Smooth muscle cell (in vitro differentiated cells): Measurements from ENCODE around the gene ZDHHC1. TPM values are rescaled to one million over a fixed set of nuclear protein-coding genes. Genes with fewer than 3 reads are reported as not detected.

Source experiments
- DNase-seq: peaks from one replicate; lab custom pipeline; 2025; ENCODE audit not compliant: unreplicated experiment; lab: John Stamatoyannopoulos, UW
- H2AFZ ChIP-seq: fragments of 200-600 bp; sonication (generic); 2 replicates; pipeline ENCODE4 v1.6.0; 2016; ENCODE audit warnings: antibody characterized with exemption, low read depth, mild to moderate bottlenecking
- H3F3A ChIP-seq: fragments of 200-600 bp; sonication (generic); 2 replicates; pipeline ENCODE4 v1.6.0; 2017; ENCODE audit warnings: antibody characterized with exemption, low read depth
- H3K27ac ChIP-seq: fragments of 200-600 bp; sonication (generic); 2 replicates; pipeline ENCODE4 v1.5.1; 2016; ENCODE audit warnings: low read depth, mild to moderate bottlenecking
- H3K27me3 ChIP-seq: fragments of 200-600 bp; sonication (generic); 2 replicates; pipeline ENCODE4 v1.6.1; 2016; ENCODE audit warnings: low read depth, mild to moderate bottlenecking
- H3K36me3 ChIP-seq: fragments of 200-600 bp; sonication (generic); 2 replicates; pipeline ENCODE4 v1.5.1; 2016; ENCODE audit warnings: low read depth
- H3K4me1 ChIP-seq: fragments of 200-600 bp; sonication (generic); 2 replicates; pipeline ENCODE4 v1.5.1; 2016; ENCODE audit warnings: low read depth
- H3K4me2 ChIP-seq: fragments of 200-600 bp; sonication (generic); 2 replicates; pipeline ENCODE4 v1.6.0; 2016; ENCODE audit warnings: mild to moderate bottlenecking
- H3K4me3 ChIP-seq: fragments of 200-600 bp; sonication (generic); 2 replicates; pipeline ENCODE4 v1.5.1; 2016; ENCODE audit warnings: mild to moderate bottlenecking
- H3K79me2 ChIP-seq: fragments of 200-600 bp; sonication (generic); 2 replicates; pipeline ENCODE4 v1.6.0; 2016; ENCODE audit warnings: low read depth, mild to moderate bottlenecking
- H3K9ac ChIP-seq: fragments of 200-600 bp; sonication (generic); 2 replicates; pipeline ENCODE4 v1.6.0; 2016; ENCODE audit warnings: low read depth
- H3K9me3 ChIP-seq: fragments of 200-600 bp; sonication (generic); replicated peaks from 2 replicates; pipeline ENCODE4 v1.5.1; 2016; ENCODE audit warnings: low read depth
- H4K20me1 ChIP-seq: fragments of 200-600 bp; sonication (generic); 2 replicates; pipeline ENCODE4 v1.6.0; 2016; ENCODE audit warnings: low read depth
- CTCF ChIP-seq: fragments of 200-600 bp; sonication (generic); IDR thresholded peaks from 2 replicates; pipeline ENCODE4 v1.5.1; 2017; ENCODE audit warnings: borderline replicate concordance, mild to moderate bottlenecking, antibody characterized with exemption; ENCODE audit not compliant: insufficient read depth, poor library complexity, severe bottlenecking
- WGBS: methylation state at CpG from one replicate; pipeline ENCODE4 v1.1.7; 2016; ENCODE audit warnings: low lambda C conversion rate; 5-methylcytosine and 5-hydroxymethylcytosine counted together
- polyA plus RNA-seq: library from polyadenylated mRNA; unstranded; fragments of >200 nt; fragmentation: Nextera tagmentation; extraction: Ambion mirVana; gene quantifications from 2 replicates; pipeline ENCODE4 v1.2.1, GENCODE V29; 2016
- small RNA-seq: library from RNA; depleted of rRNA; stranded (forward); fragments of <200 nt; gene quantifications from one replicate; pipeline ENCODE3, GENCODE V24; 2014
- total RNA-seq: library from RNA; depleted of rRNA; stranded (reverse); fragments of >200 nt; gene quantifications from 2 replicates; pipeline ENCODE4 v1.2.3, GENCODE V29; 2014

ZDHHC1 gene
- total and polyA plus RNA-seq, 2 experiments from 2014 or later, result 7.9 to 15.7 TPM

DNA sequence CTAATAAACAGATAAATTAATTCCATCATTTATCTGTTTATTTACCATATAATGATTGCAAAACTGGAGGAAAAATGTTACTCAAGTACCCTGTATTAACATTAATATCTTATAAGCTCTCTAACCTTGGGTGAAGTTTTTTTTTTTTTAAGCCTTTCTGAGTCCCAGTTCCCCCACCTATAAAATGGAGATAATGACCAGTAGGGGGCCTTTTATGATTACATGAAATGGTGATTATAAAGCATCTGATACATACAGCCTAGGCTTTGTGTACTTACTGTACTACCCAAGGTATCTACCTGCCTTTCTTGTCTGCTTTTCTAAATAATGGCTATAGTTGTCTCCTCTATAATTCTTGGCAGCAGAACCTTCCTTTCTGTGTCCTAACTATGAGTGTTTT is 67.1 kb downstream of the ZDHHC1 start:
- Histone ChIP-seq H3K27ac (no peak overlapping the region), H2AFZ (no peak overlapping the region), H3K4me1 (no peaks in the 10 kb centered on the region), H3K9ac (no peak overlapping the region), H3K4me2 (no peak overlapping the region), H4K20me1 (no peaks in the 10 kb centered on the region), H3K27me3 (peaks cover 20% of the 10 kb centered on the region), H3K36me3 (no peaks in the 10 kb centered on the region), H3F3A (no peaks in the 10 kb centered on the region), H3K9me3 (no peaks in the 10 kb centered on the region), H3K79me2 (no peaks in the 10 kb centered on the region), H3K4me3 (no peak overlapping the region)
- TF ChIP-seq CTCF, result peak; percentile 47
- DNase-seq, result no peak

GRCh38 chr16:67346341-67346740 is 69.9 kb downstream of the ZDHHC1 start:
- no peaks in the 10 kb centered on the region for H3K4me1 ChIP-seq

DNA sequence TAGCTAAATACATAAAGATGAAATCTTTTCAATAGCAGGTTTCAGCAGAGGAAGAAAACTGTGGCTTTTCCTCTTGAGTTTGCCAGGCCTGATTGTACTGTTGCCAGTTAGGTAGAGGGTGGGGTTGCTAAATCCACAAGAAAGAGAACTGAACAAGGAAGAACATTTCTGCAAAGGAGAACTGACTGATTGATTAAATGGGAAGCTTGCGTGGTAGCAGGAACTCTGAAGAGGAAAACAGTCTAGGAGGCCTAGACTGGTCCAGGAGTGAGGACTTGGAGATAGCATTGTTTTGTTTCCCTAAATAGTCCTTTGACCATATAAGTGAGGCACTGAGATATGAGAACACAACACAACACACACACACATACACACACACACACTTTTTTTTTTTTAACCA is 70.9 kb downstream of the ZDHHC1 start:
- no peaks in the 10 kb centered on the region for H3K79me2 ChIP-seq
- no peaks in the 10 kb centered on the region for H3K4me1 ChIP-seq
- DNase-seq, result no peak
- TF ChIP-seq CTCF, result no peak
- no peak overlapping the region for H3K4me3 ChIP-seq
- H3K27ac ChIP-seq, result no peak overlapping the region
- no peaks in the 10 kb centered on the region for H3F3A ChIP-seq
- peaks cover 8% of the 10 kb centered on the region for H3K27me3 ChIP-seq
- no peaks in the 10 kb centered on the region for H4K20me1 ChIP-seq
- H3K9ac ChIP-seq, result no peak overlapping the region
- no peak overlapping the region for H3K4me2 ChIP-seq
- WGBS, result 97% methylated on average over 1 of the region's 1 CpG
- H3K36me3 ChIP-seq, result no peaks in the 10 kb centered on the region
- no peaks in the 10 kb centered on the region for H3K9me3 ChIP-seq
- H2AFZ ChIP-seq, result no peak overlapping the region

More at GRCh38 chr16:67346341-67346740, 69.9 kb downstream of the ZDHHC1 start:
- no peak overlapping the region for H3K4me3 ChIP-seq
- no peaks in the 10 kb centered on the region for H3F3A ChIP-seq
- H4K20me1 ChIP-seq, result no peaks in the 10 kb centered on the region
- H3K27me3 ChIP-seq, result peaks cover 8% of the 10 kb centered on the region
- no peak overlapping the region for H3K4me2 ChIP-seq
- no peaks in the 10 kb centered on the region for H3K79me2 ChIP-seq
- WGBS, result 87% methylated on average over 3 of the region's 3 CpGs
- H3K27ac ChIP-seq, result no peak overlapping the region
- no peaks in the 10 kb centered on the region for H3K36me3 ChIP-seq
- no peaks in the 10 kb centered on the region for H3K9me3 ChIP-seq
- H2AFZ ChIP-seq, result no peak overlapping the region
- TF ChIP-seq CTCF, result no peak
- DNase-seq, result no peak
- no peak overlapping the region for H3K9ac ChIP-seq

Small RNA genes lying within 50 kb of the gene (small RNA-seq; reads per million reads assigned to genes)
- not detected for gene RNU1-123P

Other genes with a start within 250 kb of the ZDHHC1 start
- 13.9 and 33.0 TPM in 2 replicates for gene NOL3, start 245.9 kb downstream of the ZDHHC1 start, total RNA-seq
- gene NOL3, start 245.9 kb downstream of the ZDHHC1 start, polyA plus RNA-seq, result 36.4 and 47.8 TPM in 2 replicates
- 24.0 and 31.8 TPM in 2 replicates for gene MATCAP1, start 232.5 kb downstream of the ZDHHC1 start, total RNA-seq
- 24.7 and 28.5 TPM in 2 replicates for gene MATCAP1, start 232.5 kb downstream of the ZDHHC1 start, polyA plus RNA-seq
- not detected in 2 replicates for gene EXOC3L1, start 226.3 kb downstream of the ZDHHC1 start, total RNA-seq
- 0.51 and 0.84 TPM in 2 replicates for gene EXOC3L1, start 226.3 kb downstream of the ZDHHC1 start, polyA plus RNA-seq
- 50.1 and 53.8 TPM in 2 replicates for gene E2F4, start 224.3 kb downstream of the ZDHHC1 start, total RNA-seq
- 49.9 and 60.9 TPM in 2 replicates for gene E2F4, start 224.3 kb downstream of the ZDHHC1 start, polyA plus RNA-seq
- gene ELMO3, start 217.3 kb downstream of the ZDHHC1 start, total RNA-seq, result 3.8 and 6.7 TPM in 2 replicates
- gene ELMO3, start 217.3 kb downstream of the ZDHHC1 start, polyA plus RNA-seq, result 2.2 and 7.8 TPM in 2 replicates
- 45.4 and 56.9 TPM in 2 replicates for gene TMEM208, start 189.3 kb downstream of the ZDHHC1 start, total RNA-seq
- 156 and 171 TPM in 2 replicates for gene TMEM208, start 189.3 kb downstream of the ZDHHC1 start, polyA plus RNA-seq
- 7.2 and 16.0 TPM in 2 replicates for gene FHOD1, start 169.0 kb downstream of the ZDHHC1 start, total RNA-seq
- gene FHOD1, start 169.0 kb downstream of the ZDHHC1 start, polyA plus RNA-seq, result 23.3 and 30.5 TPM in 2 replicates
- gene SLC9A5, start 167.5 kb downstream of the ZDHHC1 start, total RNA-seq, result 2.1 and 3.8 TPM in 2 replicates
- 6.9 and 9.1 TPM in 2 replicates for gene SLC9A5, start 167.5 kb downstream of the ZDHHC1 start, polyA plus RNA-seq
- gene PLEKHG4, start 136.9 kb downstream of the ZDHHC1 start, total RNA-seq, result 3.9 and 27.0 TPM in 2 replicates
- 2.7 and 9.9 TPM in 2 replicates for gene PLEKHG4, start 136.9 kb downstream of the ZDHHC1 start, polyA plus RNA-seq
- gene KCTD19, start 89.7 kb downstream of the ZDHHC1 start, total RNA-seq, result 0.04 TPM in 1 of 2 replicates, not detected in the other
- 0.49 and 0.59 TPM in 2 replicates for gene KCTD19, start 89.7 kb downstream of the ZDHHC1 start, polyA plus RNA-seq
- not detected in 2 replicates for gene LRRC36, start 89.7 kb downstream of the ZDHHC1 start, total RNA-seq
- gene LRRC36, start 89.7 kb downstream of the ZDHHC1 start, polyA plus RNA-seq, result 0.24 TPM in 1 of 2 replicates, not detected in the other
- gene TPPP3, start 23.0 kb downstream of the ZDHHC1 start, total RNA-seq, result 1.9 TPM in 2 replicates
- 1.3 and 2.7 TPM in 2 replicates for gene TPPP3, start 23.0 kb downstream of the ZDHHC1 start, polyA plus RNA-seq
- not detected in 2 replicates for gene HSD11B2, start 14.6 kb upstream of the ZDHHC1 start, total RNA-seq
- gene HSD11B2, start 14.6 kb upstream of the ZDHHC1 start, polyA plus RNA-seq, result not detected in 2 replicates
- gene ATP6V0D1, start 64.7 kb upstream of the ZDHHC1 start, total RNA-seq, result 74.7 and 96.8 TPM in 2 replicates
- gene ATP6V0D1, start 64.7 kb upstream of the ZDHHC1 start, polyA plus RNA-seq, result 114 and 128 TPM in 2 replicates
- not detected in 2 replicates for gene AGRP, start 67.1 kb upstream of the ZDHHC1 start, total RNA-seq
- gene AGRP, start 67.1 kb upstream of the ZDHHC1 start, polyA plus RNA-seq, result not detected in 2 replicates
- 10.7 and 26.6 TPM in 2 replicates for gene RIPOR1, start 112.4 kb upstream of the ZDHHC1 start, total RNA-seq
- 47.3 and 57.2 TPM in 2 replicates for gene RIPOR1, start 112.4 kb upstream of the ZDHHC1 start, polyA plus RNA-seq
- gene CTCF, start 146.0 kb upstream of the ZDHHC1 start, total RNA-seq, result 32.4 and 37.3 TPM in 2 replicates
- 28.4 and 34.8 TPM in 2 replicates for gene CTCF, start 146.0 kb upstream of the ZDHHC1 start, polyA plus RNA-seq
- 0.18 and 0.76 TPM in 2 replicates for gene CARMIL2, start 228.7 kb upstream of the ZDHHC1 start, total RNA-seq
- gene CARMIL2, start 228.7 kb upstream of the ZDHHC1 start, polyA plus RNA-seq, result 1.2 and 1.9 TPM in 2 replicates
- gene ACD, start 243.8 kb upstream of the ZDHHC1 start, total RNA-seq, result 16.5 and 21.9 TPM in 2 replicates
- 31.7 and 45.2 TPM in 2 replicates for gene ACD, start 243.8 kb upstream of the ZDHHC1 start, polyA plus RNA-seq
- 0.36 TPM in 1 of 2 replicates, not detected in the other for gene PARD6A, start 244.5 kb upstream of the ZDHHC1 start, total RNA-seq
- 0.58 and 2.0 TPM in 2 replicates for gene PARD6A, start 244.5 kb upstream of the ZDHHC1 start, polyA plus RNA-seq